ENCODE measurements around the gene APOC3. TPM values are rescaled to one million over a fixed set of nuclear protein-coding genes. Genes with fewer than 3 reads are reported as not detected.

The APOC3 gene
- total RNA-seq, 1 experiment from 2014 or later, result not detected

GRCh38 chr11:116823031-116823843, 6.5 kb upstream of the APOC3 start, which contains the start of gene APOA4:
APOA4 (minus strand) TSS chr11:116823304; CDS start chr11:116823191, 113 bp downstream.
- no peaks in the 10 kb centered on the region for H3K9me3 ChIP-seq (ENCODE audit: low read length)
- H3K4me2 ChIP-seq (ENCODE audit: low read length), result no peak within 1 kb of the TSS
- no peaks in the 10 kb centered on the region for H3K9me2 ChIP-seq (replicated peaks; ENCODE audit: low read length)
- H3K27ac ChIP-seq (ENCODE audit: low read length), result no peak within 1 kb of the TSS
- H3K4me1 ChIP-seq (ENCODE audit: insufficient read depth, low read length), result no peaks in the 10 kb centered on the region
- no peak within 1 kb of the TSS for H2AFZ ChIP-seq (ENCODE audit: low read length)
- H3K36me3 ChIP-seq (ENCODE audit: low read depth, low read length), result no peaks in the 10 kb centered on the region
- no peak within 1 kb of the TSS for H3K4me3 ChIP-seq (ENCODE audit: low read length)
- BruUV-seq (replicated peaks), result no TSS peak
- no peak for ATAC-seq
- no peaks in the 10 kb centered on the region for H3K27me3 ChIP-seq (ENCODE audit: low read length)
- CTCF ChIA-PET, result interaction anchor here (0.6 kb wide), 1 partner anchor 13 kb away, joined by 3 read pairs; no protein-coding TSS in a partner anchor
- intact Hi-C loops (cut with micrococcal nuclease), result no loop called here
- no peak for TF ChIP-seq EZH2phosphoT487 (IDR thresholded peaks at IDR 0.05; ENCODE audit: borderline replicate concordance, low read length)
- TF ChIP-seq, protein P1, sequence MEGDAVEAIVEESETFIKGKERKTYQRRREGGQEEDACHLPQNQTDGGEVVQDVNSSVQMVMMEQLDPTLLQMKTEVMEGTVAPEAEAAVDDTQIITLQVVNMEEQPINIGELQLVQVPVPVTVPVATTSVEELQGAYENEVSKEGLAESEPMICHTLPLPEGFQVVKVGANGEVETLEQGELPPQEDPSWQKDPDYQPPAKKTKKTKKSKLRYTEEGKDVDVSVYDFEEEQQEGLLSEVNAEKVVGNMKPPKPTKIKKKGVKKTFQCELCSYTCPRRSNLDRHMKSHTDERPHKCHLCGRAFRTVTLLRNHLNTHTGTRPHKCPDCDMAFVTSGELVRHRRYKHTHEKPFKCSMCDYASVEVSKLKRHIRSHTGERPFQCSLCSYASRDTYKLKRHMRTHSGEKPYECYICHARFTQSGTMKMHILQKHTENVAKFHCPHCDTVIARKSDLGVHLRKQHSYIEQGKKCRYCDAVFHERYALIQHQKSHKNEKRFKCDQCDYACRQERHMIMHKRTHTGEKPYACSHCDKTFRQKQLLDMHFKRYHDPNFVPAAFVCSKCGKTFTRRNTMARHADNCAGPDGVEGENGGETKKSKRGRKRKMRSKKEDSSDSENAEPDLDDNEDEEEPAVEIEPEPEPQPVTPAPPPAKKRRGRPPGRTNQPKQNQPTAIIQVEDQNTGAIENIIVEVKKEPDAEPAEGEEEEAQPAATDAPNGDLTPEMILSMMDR (conservative IDR thresholded peaks at IDR 0.05; ENCODE audit: low read depth, low read length), result no peak
- no peak for TF ChIP-seq EZH2 (IDR thresholded peaks at IDR 0.05; ENCODE audit: low read length, unreplicated experiment)
- no peak within 1 kb of the TSS for H3K9ac ChIP-seq (ENCODE audit: low read length)
- H3F3A ChIP-seq (ENCODE audit: low read length, unreplicated experiment), result no peaks in the 10 kb centered on the region
- POLR2A ChIA-PET (ENCODE audit: unreplicated experiment), result no interaction called here
- DNase-seq, result no peak
- no peaks in the 10 kb centered on the region for H4K20me1 ChIP-seq (ENCODE audit: low read length)
- H3K79me2 ChIP-seq (ENCODE audit: low read length), result no peaks in the 10 kb centered on the region

- intact Hi-C loops (cut with micrococcal nuclease), result no loop called here
- Histone ChIP-seq H3F3A (ENCODE audit: low read length, unreplicated experiment) (no peaks in the 10 kb centered on the region), H3K4me1 (ENCODE audit: insufficient read depth, low read length) (no peaks in the 10 kb centered on the region), H3K9ac (ENCODE audit: low read length) (no peak overlapping the region), H3K36me3 (ENCODE audit: low read depth, low read length) (no peaks in the 10 kb centered on the region), H3K27me3 (ENCODE audit: low read length) (no peaks in the 10 kb centered on the region), H3K27ac (ENCODE audit: low read length) (no peak overlapping the region), H3K9me2 (replicated peaks; ENCODE audit: low read length) (no peaks in the 10 kb centered on the region), H3K79me2 (ENCODE audit: low read length) (no peaks in the 10 kb centered on the region), H4K20me1 (ENCODE audit: low read length) (no peaks in the 10 kb centered on the region), H3K4me2 (ENCODE audit: low read length) (no peak overlapping the region), H3K9me3 (ENCODE audit: low read length) (no peaks in the 10 kb centered on the region), H2AFZ (ENCODE audit: low read length) (no peak overlapping the region), H3K4me3 (ENCODE audit: low read length) (no peak overlapping the region)
- DNase-seq (no peak), ATAC-seq (no peak)
- CTCF ChIA-PET, result no interaction called here
- no peak for TF ChIP-seq EZH2 (IDR thresholded peaks at IDR 0.05; ENCODE audit: low read length, unreplicated experiment)
- TF ChIP-seq EZH2phosphoT487 (IDR thresholded peaks at IDR 0.05; ENCODE audit: borderline replicate concordance, low read length), result no peak
- POLR2A ChIA-PET (ENCODE audit: unreplicated experiment), result no interaction called here
- BruUV-seq (replicated peaks), result no TSS peak
Measured at GRCh38 chr11:116825434-116825833, 4.3 kb upstream of the APOC3 start.

DNA sequence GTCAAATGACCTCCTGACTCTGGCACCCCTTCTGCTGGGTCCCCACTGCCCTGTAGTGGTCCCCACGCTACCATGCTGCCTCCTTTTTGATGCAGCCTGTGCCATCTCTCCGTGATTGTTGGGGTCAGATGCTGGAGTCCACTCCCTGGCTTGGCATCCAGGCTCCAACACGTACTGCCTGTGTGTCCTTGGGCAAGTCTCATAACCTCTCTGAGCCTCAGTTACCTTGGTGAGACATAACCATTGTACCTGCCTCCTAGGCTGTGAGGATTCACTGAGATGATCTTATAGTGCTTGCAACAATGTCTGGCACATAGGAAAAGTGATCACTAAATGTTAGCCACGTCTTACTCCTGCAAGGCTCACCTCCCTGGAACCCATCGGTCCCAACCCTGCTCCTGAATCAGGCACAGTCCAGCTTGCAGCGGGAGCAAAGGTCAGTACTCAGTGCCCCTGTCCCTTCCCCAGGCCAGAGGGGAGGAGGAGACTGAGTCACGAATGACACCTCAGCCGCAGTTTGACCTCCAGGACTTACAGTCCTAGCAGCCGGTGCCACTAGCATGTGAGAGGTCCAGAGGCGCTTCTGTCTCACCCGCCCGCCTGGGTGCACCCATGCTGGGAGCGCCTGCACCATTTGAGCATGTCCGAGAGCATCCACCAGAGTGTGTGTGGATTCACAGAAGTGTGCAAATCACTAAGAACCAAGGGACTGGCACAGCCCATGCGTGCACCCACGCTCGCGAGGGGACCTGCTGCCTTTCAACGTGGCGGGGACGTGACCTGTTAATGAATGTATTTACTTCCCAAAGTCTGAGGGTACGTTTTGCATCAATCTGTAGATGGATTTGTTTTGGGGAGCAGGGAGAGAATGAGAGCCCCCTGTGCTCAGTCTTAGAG, 3.6 kb upstream of the APOC3 start:
- BruUV-seq (replicated peaks), result no TSS peak
- Histone ChIP-seq H3K4me2 (ENCODE audit: low read length) (no peak overlapping the region), H4K20me1 (ENCODE audit: low read length) (no peaks in the 10 kb centered on the region), H3K27ac (ENCODE audit: low read length) (no peak overlapping the region), H3K9me2 (replicated peaks; ENCODE audit: low read length) (no peaks in the 10 kb centered on the region), H3K4me1 (ENCODE audit: insufficient read depth, low read length) (no peaks in the 10 kb centered on the region), H3K4me3 (ENCODE audit: low read length) (no peak overlapping the region), H2AFZ (ENCODE audit: low read length) (no peak overlapping the region), H3K36me3 (ENCODE audit: low read depth, low read length) (no peaks in the 10 kb centered on the region), H3F3A (ENCODE audit: low read length, unreplicated experiment) (no peaks in the 10 kb centered on the region), H3K9me3 (ENCODE audit: low read length) (no peaks in the 10 kb centered on the region), H3K27me3 (ENCODE audit: low read length) (no peaks in the 10 kb centered on the region), H3K79me2 (ENCODE audit: low read length) (no peaks in the 10 kb centered on the region), H3K9ac (ENCODE audit: low read length) (no peak overlapping the region)
- TF ChIP-seq EZH2phosphoT487 (IDR thresholded peaks at IDR 0.05; ENCODE audit: borderline replicate concordance, low read length), result no peak
- TF ChIP-seq, protein P1 (conservative IDR thresholded peaks at IDR 0.05; ENCODE audit: low read depth, low read length), result no peak
- no peak for TF ChIP-seq EZH2 (IDR thresholded peaks at IDR 0.05; ENCODE audit: low read length, unreplicated experiment)
- ATAC-seq (no peak), DNase-seq (no peak)
- ChIA-PET CTCF (no interaction called here), POLR2A (ENCODE audit: unreplicated experiment) (no interaction called here)
- intact Hi-C loops (cut with micrococcal nuclease), result no loop called here
